GM21723 (cell line): Measurements from ENCODE around the gene CARD9.

Experiments used
- ATAC-seq: cut with Tn5 transposase; IDR thresholded peaks from one replicate; pipeline ENCODE4 v1.9.1; 2021; ENCODE audit warnings: mild to moderate bottlenecking, moderate library complexity; ENCODE audit not compliant: unreplicated experiment

The CARD9 gene

GRCh38 chr9:136381311-136381710, 7.8 kb upstream of the CARD9 start:
- no peak for ATAC-seq

GRCh38 chr9:136380381-136380780, 6.9 kb upstream of the CARD9 start:
- ATAC-seq: no peak

- no peak for ATAC-seq
These were observed 6.4 kb upstream of the CARD9 start for GRCh38 chr9:136379891-136380290.

- ATAC-seq: no peak
These were observed 5.9 kb upstream of the CARD9 start for GRCh38 chr9:136379401-136379800.

- ATAC-seq: no peak
These were observed 5.5 kb upstream of the CARD9 start for GRCh38 chr9:136379003-136379287.

- no peak for ATAC-seq
These were observed 4.9 kb upstream of the CARD9 start for GRCh38 chr9:136378170-136379002.

- no peak for ATAC-seq
These were observed 4.1 kb upstream of the CARD9 start for GRCh38 chr9:136377341-136378169.

GRCh38 chr9:136376457-136376856, 3.0 kb upstream of the CARD9 start:
- no peak for ATAC-seq

- ATAC-seq: no peak
These were observed 1.6 kb upstream of the CARD9 start for GRCh38 chr9:136375096-136375495.

GRCh38 chr9:136374183-136374575, 710 bp upstream of the CARD9 start:
- ATAC-seq: no peak

GRCh38 chr9:136372561-136373299, 739 bp downstream of the CARD9 start:
- no peak for ATAC-seq

GRCh38 chr9:136372006-136372405, 1.5 kb downstream of the CARD9 start:
- ATAC-seq: no peak

GRCh38 chr9:136371533-136371880, 2.0 kb downstream of the CARD9 start:
- no peak for ATAC-seq

GRCh38 chr9:136370687-136371532, 2.6 kb downstream of the CARD9 start:
- no peak for ATAC-seq

- no peak for ATAC-seq
These were observed 3.4 kb downstream of the CARD9 start for GRCh38 chr9:136370037-136370436.

- no peak for ATAC-seq
These were observed 5.3 kb downstream of the CARD9 start for GRCh38 chr9:136368190-136368589.

GRCh38 chr9:136367296-136368145, 5.9 kb downstream of the CARD9 start:
- ATAC-seq: no peak

- no peak for ATAC-seq
These were observed 6.6 kb downstream of the CARD9 start for GRCh38 chr9:136366826-136367225.

- ATAC-seq: no peak
These were observed 7.7 kb downstream of the CARD9 start for GRCh38 chr9:136365775-136366222.
